NCI-H2171 treated with DMSO at 0.1 percent for 48 hours (cell line): ENCODE measurements around the gene GASK1A.
"Not testable (repeated sequence)": the region's sequence is repeated elsewhere in the genome, so short reads cannot be mapped to it uniquely, and the experiment has no call there.

ENCODE experiments used
- DNase-seq: peaks from one replicate; lab custom pipeline; 2025; lab: John Stamatoyannopoulos, UW

GASK1A gene

GRCh38 chr3:43062040-43062563 is 83.0 kb downstream of the GASK1A start:
- no peak for DNase-seq

- DNase-seq, result no peak
These were observed 83.5 kb downstream of the GASK1A start for GRCh38 chr3:43062564-43063040.

GRCh38 chr3:43063114-43063513 is 84.0 kb downstream of the GASK1A start:
- no peak for DNase-seq

DNA sequence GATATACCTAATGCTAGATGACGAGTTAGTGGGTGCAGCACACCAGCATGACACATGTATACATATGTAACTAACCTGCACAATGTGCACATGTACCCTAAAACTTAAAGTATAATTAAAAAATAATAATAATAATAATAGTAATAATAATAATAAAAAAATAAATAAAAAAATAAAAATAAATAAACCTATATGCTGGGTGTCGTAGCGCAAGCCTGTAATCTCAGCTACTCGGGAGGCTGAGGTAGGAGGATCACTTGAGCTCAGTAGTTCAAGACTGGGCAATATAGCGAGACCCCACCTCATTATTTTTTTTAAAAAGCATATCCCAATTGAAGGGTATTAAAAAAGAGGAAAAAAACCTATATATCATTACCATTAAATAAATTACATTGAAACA is 91.6 kb downstream of the GASK1A start:
- not testable (repeated sequence) for DNase-seq

DNA sequence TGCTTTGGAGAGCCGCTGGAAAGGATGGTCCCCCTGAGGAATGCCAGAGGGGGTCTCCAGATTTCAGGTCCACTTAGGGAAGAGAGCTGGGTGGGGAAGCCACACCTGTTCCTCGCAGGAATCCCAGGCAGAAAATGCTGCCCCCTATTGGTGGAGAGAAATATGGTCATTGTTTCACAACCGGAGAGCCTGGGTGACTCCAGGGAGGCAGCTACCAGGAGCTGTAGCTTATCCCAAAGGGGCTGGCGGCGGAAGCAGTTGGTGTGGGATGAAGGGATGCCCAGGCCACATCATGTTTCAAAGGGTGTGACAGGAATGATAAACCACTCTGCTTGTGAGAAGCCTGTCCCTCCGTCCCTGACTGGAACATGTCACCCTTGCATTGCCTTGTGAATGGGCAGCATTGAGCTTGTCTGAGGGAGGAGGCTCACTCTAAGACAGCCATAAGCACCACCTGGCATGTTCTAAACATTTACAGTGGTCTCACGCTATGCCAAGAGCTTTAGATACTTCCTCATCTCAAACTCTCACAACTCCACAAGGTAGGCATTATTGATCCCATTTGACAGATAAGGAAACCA is 92.3 kb downstream of the GASK1A start:
- no peak for DNase-seq

- DNase-seq, result no peak
These were observed 93.2 kb downstream of the GASK1A start for GRCh38 chr3:43072361-43072760.

- no peak for DNase-seq
These were observed 94.2 kb downstream of the GASK1A start for GRCh38 chr3:43073116-43073835.

DNA sequence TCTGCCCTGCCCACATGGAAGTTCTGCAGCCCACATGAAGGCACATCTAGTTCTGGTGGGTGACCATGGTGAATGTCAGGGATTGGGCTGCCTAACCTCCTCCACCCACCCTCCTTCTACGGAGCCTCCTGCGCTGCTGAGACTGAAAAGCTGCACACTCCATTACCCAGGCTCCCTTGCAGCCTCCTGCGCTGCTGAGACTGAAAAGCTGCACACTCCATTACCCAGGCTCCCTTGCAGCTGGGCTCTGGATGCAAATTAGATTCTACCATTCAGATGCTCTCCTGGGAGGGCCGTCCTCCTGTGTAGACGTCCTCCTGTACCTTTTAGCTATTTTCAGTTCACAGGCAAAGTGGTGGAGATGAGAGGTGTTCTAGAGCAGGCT is 94.7 kb downstream of the GASK1A start:
- no peak for DNase-seq

GRCh38 chr3:43074482-43074881 is 95.4 kb downstream of the GASK1A start:
- DNase-seq, result no peak

DNA sequence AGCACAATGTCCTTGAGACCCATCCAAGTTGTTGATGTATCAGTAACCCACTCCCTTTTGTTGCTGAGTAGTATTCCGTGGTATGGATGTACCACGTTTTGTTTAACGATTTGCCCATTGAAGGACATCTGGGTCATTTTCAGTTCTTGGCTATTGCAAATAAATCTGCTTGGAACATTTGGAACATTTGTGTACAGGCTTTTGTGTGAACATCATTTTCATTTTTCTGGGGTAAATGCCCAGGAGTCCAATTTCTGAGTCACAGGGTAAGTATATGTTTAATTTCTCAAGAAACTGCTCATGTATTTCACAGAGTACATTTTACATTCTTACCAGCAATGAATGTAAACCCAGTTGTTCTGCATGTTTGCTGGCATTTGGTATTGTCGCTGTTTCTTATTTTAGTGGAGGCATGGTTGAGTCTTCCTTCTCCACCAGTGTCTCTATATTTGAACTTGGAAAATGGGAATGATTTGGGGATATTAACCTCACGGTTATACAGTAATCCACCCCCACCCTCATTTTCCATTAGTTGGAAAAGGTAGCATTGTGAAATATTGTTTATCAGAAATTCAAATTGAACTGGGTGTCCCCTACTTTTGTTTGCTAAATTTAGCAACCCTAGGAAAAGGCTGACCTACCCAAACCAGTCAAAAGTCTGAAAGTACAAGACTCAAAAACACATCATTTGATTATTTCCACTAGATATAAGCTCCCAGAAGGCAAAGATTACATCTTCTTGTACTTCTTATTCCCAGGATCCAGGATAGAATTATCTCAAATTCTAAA is 96.0 kb downstream of the GASK1A start:
- DNase-seq, result no peak

GRCh38 chr3:43075904-43076661 is 97.0 kb downstream of the GASK1A start:
- no peak for DNase-seq

DNA sequence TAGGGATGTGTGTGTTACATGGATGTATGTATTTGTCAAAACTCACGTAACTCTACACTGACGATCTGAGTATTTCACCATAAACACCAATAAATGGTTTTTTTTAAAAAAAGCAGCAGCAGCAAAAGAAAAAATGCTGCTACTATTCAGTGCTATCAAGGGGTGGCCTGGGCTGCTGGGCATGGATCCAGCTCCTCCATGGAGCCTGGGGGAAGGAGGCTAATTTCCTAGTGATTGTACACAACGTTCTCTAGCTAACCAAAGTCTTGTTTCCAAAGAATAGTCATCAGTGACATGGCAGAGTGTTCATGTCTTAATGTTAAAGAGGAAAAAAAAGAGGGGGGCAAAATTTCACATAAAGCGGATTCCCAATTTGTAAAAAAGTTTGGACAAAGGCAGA is 97.7 kb downstream of the GASK1A start:
- no peak for DNase-seq

GRCh38 chr3:43077261-43077660 is 98.2 kb downstream of the GASK1A start:
- no peak for DNase-seq

- DNase-seq, result no peak
These were observed 98.6 kb downstream of the GASK1A start for GRCh38 chr3:43077707-43078106.

DNA sequence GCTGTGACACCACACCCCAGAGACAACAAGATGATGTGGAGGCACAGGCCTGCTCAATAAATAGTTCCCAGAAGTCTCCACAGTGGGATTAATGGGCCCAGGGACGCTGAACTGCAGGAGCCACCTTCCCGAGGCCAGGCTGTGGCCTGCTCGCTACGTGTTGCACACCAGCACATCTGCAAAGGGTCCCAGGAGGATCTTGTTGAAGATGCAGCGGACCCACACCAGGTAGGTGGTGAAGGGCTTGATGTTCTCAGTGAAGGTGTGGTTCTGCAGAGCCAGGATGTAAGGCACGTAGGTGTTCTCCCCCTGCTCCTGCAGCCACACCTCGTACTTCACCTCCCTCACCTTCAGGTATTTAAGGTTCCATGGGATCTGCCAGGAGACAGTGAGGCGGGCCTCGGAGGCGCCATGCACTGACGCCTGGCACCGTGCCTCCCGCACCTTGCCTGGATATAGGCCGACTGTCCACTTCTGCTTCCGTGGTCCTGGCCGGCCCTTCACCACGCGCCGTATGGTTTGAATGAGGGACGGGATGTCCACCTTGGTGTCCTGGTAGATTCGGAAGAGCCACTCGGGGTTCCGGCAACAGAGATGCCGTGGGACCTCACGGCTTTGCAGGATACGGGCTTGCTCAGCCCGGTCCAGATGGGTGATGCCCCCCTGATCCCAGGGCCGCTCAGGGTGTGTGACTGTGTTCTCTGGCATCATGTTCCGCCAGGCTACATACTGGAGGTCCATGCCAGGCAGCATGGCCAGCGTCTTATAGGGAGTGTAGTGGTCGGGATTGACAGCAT is 100.6 kb downstream of the GASK1A start:
- DNase-seq, result no peak

- DNase-seq, result no peak
These were observed 101.8 kb downstream of the GASK1A start for GRCh38 chr3:43080726-43081568.

DNA sequence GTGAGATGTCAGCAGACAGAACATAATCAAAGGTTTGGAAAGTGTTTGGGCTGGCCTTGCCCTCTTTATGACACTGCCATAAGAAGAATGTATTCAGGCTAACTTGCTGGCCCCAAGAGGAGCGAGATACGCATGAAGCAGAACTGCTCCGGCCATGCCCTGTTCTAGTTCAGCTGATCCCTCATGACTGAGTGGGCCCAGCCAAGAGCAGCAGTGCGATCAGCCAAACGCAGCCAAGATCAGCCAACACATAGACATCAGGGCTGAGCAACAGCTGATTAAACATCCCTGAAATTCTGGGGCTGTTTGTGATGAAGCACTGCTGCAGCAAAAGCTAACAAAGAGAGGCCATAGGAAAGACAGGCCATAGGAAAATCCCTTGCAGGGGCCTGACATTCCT is 102.7 kb downstream of the GASK1A start:
- DNase-seq, result no peak

DNA sequence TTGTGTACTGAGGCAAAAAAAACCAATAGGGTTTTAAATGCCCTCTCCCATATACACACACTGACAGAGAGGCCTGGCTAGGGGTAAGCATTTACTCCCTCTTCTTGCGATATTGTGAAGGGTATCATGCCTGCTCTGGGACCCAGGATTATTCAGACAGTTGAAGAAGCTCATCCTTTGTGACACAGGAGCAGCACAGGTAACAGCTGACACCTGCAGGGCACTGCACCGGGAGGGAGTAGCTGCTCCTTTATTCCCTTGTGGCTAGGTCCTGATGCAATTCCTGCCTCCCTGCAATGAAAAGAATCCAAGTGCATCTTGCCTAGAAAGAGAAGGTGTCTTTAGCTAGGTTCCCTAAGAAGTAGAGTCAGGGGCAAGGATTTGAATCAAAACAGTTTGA is 103.3 kb downstream of the GASK1A start:
- no peak for DNase-seq

- DNase-seq, result no peak
These were observed 107.5 kb downstream of the GASK1A start for GRCh38 chr3:43086460-43087165.
